GM19238 (cell line): ENCODE data around the gene CATSPERE.
"Not testable (repeated sequence)": the region's sequence is repeated elsewhere in the genome, so short reads cannot be mapped to it uniquely, and the experiment has no call there.

ENCODE experiments used
- DNase-seq: peaks from one replicate; pipeline ENCODE4 v3.0.0; 2011; ENCODE audit warnings: low spot score; ENCODE audit not compliant: insufficient read length

CATSPERE gene

DNA sequence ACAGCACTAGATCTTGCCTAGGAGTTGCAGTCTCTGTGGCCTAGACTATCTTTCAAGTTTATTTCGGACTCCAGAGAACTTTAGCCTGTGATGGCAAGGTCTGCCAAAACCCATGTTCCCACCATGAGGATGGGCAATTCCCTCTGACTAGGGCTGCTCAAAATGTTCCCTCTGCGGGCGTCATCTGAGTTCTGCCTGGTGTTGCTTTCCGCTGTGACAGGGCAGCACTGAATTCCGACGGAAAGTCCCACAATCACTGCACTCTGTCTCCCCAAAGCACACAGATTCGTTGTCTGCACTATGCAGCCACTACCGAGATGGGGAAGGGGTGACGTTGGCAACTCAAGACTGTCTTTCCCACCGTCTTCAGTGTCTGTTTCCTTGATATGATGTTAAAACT is 75.2 kb downstream of the CATSPERE start:
- DNase-seq, result no peak

DNA sequence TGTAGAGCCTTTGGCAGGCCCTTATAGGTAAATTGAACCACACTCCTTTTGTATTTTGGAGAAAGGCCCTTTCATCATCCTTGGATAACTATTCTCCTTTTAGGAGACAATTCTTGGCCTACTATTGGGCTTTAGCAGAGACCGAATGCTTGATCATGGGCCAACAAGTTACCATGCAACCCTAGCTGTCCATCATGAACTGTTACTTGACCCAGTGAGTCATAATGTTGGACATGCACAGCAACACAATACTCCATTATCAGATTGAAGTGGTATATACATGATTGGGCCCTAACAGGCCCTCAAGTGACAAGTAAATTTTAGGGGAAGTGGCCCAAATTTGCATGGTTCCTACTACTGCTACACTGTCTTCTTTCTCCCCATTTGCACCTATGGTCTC is 84.4 kb downstream of the CATSPERE start:
- DNase-seq, result no peak

DNA sequence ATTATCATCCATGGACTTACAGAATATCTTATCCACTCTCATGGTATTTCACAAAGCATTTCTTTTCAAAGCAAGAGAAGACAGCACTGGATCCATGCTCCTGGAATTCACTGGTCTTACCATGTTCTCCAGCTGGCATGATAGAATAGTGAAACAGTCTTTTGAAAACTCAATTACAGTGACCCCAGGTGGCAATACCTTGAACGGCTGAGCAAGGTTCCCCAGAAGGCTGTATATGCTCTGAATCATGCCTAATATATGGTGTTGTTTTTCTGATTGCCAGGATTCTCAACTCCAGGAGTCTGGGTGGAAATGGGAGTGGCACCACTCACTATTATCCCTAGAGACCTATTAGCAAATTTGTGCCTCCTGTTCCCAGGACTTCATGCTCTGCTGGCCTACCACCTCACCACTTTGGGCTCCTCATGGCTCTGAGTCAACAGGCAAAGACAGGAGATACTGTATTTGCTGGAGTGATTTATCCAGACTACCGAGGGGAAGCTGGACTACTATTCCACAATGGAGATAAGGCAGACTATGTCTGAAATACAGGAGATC is 87.6 kb downstream of the CATSPERE start:
- no peak for DNase-seq

DNA sequence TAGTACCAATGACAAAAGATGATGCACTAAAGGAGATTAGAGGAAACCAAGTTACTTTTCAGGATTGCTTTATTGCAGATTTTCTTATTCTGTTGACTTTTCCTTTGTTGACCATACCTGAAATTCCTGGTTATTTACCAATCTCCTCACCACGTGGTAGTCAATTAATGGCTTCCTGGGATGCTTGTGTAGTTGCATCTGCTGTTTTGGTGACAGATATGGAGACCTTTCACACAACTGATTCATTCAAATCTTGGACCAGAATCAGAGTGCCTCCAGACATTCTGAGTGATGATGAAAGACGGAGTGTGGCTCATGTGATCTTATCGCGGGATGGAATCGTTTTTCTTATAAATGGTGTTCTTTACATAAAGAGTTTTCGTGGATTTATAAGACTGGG is 91.3 kb downstream of the CATSPERE start:
- DNase-seq, result no peak

DNA sequence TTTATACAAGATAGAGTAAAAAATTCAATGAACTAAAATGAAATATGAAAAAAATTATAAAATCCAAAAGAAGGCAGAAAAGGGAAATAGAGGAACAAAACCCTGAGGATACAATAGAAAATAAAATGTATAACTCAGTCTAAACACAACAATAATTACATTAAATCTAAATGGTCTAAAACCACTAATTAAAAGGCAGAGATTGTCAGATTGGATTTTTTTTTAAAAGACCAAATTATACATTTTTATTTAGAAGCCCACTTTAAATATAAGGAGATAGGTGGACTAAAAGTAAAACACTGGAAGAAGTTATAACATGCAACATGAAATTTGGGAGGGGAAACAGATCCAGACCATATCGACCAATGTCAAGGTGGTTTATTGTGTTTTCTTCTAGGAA is 95.2 kb downstream of the CATSPERE start:
- no peak for DNase-seq

DNA sequence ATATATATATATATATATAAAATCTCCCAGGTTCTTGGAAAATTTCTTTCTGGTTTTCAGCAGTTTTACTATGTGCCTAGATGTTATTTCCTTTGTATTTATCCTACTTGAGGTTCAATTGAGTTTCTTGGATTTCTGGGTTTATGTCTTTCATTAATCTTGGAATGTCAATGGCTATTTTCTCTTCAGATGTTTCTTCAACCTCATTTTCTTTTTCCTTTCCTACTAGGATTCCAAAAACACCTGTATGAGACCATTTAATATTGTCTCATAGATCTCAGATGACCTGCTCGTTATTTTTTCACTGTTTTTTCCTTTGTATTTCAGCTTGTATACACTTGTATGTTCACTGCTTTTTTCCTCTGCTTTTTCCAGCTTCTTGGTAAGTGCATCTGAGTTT is 96.5 kb downstream of the CATSPERE start:
- DNase-seq, result no peak

DNA sequence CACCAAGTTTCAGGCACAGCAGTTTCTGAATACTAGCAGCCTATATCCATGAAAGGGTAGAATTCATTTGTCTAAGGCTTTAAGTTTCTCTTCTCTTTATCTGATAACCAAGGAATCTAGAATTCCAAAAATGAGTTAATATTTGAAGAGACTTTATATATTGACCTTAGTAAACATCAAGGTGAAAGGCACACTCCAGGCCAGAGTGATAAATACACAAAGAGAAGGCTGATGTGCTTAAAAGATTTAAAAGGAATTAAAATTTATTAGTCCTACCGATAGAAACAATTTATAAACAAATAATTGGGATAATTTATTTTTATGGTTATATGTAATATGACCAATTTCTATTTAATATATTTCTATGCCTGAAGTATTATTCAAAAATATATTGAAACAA is 98.5 kb downstream of the CATSPERE start:
- no peak for DNase-seq

DNA sequence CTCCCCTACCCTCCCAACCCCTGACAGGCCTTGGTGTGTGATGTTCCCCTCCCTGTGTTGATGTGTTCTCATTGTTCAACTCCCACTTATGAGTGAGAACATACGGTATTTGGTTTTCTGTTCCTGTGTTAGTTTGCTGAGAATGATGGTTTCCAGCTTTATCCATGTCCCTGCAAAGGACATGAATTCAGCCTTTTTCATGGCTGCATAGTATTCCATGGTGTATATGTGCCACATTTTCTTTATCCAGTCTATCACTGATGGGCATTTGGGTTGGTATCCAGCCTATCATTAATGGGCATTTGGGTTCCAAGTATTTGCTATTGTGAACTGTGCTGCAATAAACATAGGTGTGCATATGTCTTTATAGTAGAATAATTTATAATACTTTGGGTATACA is 101.8 kb downstream of the CATSPERE start:
- not testable (repeated sequence) for DNase-seq

DNA sequence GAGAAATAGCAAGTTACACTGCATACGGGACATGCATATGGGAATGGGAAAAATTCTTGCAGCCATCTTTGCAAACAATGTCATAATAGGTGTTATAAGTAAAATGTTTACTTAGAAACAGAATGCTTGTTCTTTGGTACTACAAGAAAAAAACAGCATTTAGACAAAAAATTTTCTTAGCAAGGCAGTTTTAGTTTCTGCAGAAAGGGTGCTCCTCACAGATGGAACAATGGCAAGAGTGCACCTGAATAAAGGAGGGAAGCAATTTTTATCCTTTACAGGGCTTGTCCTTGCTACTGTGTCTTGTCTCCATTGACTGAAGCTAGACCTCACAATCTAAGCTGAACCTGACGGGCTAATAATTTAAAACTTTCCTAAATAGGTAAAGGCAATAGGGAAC is 112.7 kb downstream of the CATSPERE start:
- DNase-seq, result no peak

DNA sequence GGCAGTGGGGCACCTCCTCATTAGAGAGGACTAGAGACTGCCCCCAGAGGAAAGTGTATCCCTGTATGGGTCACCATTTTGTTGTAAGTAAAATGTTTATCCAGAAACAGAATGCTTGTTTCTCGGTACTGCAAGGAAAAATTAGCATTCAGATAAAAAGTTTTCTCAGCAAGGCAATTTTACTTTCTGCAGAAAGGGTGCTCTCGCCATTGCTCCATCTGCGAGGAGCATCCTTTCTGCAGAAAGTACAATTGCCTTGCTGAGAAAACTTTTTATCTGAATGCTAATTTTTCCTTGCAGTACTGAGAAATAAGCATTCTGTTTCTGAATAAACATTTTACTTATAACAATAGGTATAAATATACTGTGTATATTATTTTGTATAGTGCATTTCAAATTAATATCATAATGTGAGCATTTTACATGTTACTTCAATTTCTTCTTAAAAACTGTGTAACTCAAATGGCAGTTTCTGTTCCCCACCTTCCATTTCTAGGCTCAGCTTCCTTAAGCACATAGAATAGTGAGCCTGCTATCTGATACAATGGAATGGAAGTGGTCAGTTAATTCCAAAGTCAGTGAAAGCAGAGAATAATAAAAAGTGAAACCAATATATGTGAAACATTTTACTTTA is 115.3 kb downstream of the CATSPERE start:
- no peak for DNase-seq

DNA sequence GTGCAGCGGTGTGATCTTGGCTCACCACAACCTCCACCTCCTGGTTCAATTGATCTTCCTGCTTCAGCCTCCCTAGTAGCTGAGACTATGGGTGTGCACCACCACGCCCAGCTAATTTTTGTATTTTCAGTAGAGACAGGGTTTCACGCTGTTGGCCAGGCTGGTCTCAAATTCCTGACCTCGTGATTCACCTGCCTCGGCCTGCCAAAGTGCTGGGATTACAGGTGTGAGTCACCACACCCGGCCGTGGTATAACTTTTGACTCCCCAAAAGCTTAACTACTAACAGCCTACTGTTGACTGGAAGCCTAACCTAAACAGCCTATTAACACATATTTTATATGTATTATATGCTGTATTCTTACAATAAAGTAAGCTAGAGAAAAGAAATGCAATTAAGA is 117.1 kb downstream of the CATSPERE start:
- DNase-seq, result not testable (repeated sequence)

DNA sequence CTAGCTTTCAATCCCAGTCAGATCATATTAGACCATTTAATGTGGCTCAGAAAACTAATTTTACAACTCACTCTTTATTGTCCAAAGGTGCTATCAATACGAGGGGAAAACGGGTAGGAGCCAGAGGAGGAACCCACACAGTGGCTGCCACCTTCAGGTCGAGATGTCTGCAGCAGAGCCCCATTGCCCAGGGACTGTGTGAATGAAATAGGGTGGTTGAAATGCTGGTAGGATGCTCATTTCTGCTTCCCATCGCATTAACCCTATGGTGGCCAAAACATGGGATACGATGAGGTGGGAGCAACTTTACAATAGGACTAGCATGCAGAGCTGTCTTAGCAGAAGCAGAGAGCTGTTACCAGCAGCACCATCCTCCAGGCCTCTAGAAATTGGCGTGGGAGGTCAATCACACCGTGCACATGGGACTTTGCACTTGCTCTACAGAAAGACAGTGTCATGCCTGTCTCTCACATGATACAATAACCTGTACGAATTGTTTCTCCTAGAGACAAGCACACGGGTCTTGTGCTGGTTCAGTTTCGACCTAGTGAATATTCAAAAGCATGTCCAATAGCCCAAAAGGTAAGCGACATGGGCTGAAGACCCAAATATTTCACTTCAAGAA is 122.4 kb downstream of the CATSPERE start:
- DNase-seq, result no peak

DNA sequence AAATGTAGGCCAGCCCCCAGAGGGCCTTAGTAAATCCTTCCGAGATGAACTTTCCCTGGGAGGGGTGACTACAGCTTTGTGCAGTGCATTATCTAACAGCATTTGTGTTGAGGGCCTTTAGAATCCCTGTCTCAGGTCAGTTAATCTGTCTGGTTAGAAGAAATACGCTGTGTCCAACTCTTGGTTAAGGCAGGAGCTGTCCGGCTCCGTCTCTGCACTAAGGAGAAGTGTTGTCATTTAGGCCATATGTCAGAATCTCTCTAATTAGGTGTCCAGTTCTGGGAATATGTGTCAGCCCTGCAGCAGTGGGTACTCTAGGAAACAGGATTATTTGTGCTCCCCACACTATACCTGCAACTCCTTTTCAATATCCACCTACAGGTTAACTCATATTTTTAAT is 124.8 kb downstream of the CATSPERE start:
- DNase-seq, result no peak

DNA sequence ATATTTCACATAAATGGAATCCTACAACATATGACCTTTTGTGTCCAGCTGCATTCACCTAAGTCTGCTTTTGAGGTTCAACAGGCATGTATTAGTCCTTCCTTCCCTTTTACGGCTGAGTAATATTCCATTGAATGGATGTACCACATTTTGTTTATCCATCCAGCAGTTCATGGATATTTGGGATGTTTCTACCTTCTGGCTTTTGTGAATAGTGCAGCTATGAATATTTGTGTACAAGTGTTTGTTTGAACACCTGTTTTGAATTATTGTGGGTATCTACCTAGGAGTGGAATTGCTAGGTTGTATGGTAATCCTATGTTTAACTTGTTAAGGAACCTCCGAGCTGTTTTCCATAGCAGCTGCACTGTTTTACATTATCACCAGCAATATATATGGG is 129.6 kb downstream of the CATSPERE start:
- DNase-seq, result no peak

DNA sequence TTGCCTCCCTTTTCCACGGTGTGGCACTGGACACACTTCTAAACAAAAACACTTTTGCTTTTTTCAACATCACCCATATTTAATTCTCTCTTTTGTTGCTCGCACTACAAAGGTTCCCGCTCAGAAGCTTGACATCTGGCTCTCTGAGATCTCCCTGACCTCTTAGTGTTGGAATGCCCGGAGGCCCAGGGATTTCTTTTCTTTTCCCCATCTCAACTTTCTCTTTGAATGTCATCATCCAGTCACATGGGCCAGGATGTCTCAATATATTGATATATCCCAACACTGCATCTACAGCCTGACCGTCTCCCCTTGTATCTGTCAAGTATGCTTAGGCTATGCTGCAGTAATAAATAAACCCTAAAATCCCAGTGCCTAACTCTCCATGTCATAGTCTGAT is 137.5 kb downstream of the CATSPERE start:
- no peak for DNase-seq

DNA sequence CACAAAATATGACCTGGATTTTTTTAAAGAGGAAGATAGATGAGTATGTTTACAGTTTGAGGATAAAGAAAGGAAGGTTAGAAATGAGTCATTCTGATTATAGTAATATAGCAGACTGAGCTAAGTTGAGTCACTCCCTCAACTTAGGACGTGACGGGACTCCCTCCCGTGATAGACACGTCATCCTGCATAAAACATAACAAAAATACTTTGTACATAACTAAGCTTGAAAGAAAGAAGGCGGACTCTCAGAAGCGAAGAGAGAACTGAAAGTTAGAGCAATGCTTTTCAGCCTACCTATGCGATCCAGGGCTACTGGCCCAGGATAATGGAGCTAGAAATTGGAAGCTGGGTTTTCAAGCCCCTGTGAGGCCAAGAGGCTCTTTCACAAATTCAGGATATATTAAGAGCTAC is 138.9 kb downstream of the CATSPERE start:
- peak; percentile 13 for DNase-seq

DNA sequence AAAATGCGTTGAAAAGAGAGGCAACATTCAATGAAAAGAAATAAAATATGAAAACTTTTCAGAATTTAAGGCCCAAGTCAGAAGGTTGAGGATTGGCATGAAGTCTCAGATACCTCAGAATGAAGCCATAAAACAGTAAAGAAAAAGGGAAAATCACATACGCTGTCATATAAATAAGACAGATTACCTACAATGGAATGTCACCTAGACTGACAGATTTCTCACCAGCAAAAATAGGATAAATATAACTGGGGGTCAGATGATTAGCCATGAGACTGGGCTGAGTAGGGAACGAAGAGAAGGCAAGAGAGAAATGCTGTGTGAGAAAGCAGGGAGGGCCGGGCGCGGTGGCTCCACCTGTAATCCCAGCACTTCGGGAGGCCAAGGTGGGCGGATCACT is 140.3 kb downstream of the CATSPERE start:
- no peak for DNase-seq

DNA sequence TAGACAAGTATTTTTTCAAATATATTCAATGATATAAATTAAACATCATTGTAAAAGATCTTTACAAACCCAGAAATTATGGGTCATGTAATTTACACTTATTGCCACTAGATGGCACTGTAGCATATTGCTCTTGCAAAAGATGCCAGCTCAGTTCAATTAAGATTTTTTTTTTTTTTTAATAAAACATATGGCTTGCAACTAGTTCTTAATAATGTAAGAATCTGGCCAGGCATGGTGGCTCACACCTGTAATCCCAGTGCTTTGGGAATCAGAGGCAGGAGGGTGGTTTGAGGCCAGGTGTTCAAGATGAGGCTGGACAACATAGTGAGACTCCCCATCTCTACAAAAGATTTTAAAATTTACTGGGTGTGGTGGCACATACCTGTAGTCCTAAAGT is 142.4 kb downstream of the CATSPERE start:
- no peak for DNase-seq

DNA sequence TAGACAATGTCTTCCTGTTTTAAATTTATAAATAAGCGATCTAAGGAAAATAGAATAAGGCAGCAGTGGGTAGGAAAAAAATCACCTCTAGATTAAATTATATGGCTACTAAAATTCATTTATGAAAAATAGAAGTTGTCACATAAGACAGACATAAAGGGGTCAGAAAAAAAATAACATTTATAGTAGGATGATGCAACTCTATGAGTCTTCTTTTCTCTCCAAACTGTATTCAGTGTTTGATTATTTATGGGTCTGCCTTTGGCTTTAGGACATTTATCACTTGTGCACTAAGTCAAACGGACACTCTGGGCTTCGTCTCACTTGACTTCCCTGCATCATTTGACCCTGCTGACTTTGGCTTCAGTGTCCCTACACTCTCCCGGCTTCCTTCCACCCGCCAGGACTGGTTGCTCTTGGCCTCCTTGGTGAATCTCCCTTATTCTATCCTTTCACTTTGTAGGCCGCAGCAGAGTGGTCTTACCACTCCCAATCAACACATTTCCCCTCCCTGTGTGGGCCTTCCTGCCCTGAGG is 144.8 kb downstream of the CATSPERE start:
- DNase-seq, result no peak

DNA sequence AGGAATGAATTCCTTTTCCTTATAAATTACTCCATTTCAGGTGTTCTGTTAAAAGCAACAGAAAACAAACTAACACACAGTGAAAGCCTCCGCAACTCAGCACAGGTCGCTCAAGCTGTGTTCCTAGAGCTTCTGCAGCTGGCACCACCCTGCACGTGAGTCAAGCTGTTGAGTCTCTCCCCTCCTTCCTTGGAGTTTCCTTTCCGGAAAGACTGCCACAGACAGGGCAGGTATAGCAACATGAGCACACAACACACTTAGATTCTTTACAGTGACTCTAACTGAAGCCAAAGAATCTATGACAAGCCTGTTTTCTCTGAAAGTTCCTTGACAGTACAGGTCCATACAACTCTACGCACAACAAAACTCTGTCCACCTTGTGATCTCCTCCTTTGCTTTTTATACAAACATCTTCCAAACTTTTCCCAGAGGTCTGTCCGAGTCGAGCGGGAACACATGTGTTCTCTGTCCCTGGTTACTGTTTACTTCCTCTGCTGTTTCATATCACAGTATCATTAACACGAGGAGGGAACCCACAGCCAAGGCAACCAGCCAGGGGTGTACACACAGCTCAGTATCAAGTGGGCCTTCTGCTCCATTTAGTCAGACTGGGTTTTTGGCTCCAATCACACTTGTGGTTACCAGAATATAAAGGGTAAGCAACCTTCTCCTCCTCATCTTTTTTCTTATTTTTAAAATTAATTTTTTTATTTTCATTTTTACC is 153.2 kb downstream of the CATSPERE start:
- DNase-seq, result no peak

DNA sequence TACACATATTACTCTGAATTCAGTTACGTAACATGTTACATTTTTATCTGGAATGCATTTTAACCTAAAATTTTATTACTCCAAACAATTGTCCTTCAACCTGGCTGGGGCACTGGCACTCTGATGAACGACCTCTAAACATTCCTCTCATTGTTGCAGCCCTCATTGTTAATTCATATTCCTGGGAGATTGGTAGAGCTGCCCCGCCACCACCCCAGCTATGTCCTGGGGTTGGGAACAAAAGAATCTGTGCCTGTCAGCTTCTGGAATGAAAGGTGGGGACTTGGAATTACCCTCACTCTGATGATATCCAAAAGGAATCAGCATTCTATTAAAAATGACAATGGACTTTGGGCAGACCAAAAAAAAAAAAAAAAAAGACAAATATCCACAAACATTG is 153.8 kb downstream of the CATSPERE start:
- no peak for DNase-seq

DNA sequence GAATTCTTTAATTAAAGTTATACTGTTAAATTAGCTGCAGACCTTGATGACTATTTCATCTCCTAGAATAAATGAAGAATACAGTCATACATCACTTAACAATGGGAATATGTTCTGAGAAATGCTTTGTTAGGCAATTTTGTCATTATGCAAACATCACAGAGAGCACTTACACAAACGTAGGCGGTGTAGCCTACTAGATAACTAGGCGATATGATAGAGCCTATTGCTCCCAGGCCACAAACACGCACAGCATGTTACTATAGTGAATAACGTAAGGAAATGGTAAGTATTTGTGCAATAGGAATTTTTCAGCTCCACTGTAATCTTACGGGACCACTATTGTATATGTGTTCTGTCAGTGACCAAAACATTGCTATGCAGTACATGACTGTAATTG is 154.2 kb downstream of the CATSPERE start:
- no peak for DNase-seq
